MM.1S (cell line): Measurements from ENCODE around the gene SLC24A3.

ENCODE experiments used
- DNase-seq: peaks from one replicate; pipeline ENCODE4 v3.0.0-alpha.2; 2015
- H2AFZ ChIP-seq: fragments of 300-600 bp; sonication (generic); 2 replicates; pipeline ENCODE4 v1.6.0; 2016; ENCODE audit warnings: antibody characterized with exemption, low read length
- H3F3A ChIP-seq: fragments of 300-600 bp; sonication (generic); 2 replicates; pipeline ENCODE4 v1.6.1; 2016; ENCODE audit warnings: mild to moderate bottlenecking, antibody characterized with exemption, low read length, moderate library complexity, mixed read lengths; ENCODE audit not compliant: insufficient read depth
- H3K27ac ChIP-seq: fragments of 300-600 bp; sonication (generic); 2 replicates; pipeline ENCODE4 v1.5.1; 2016; ENCODE audit warnings: mild to moderate bottlenecking, low read length
- H3K27me3 ChIP-seq: fragments of 300-600 bp; sonication (generic); replicated peaks from 2 replicates; pipeline ENCODE4 v1.6.0; 2016; ENCODE audit warnings: low read length; ENCODE audit not compliant: insufficient read depth
- H3K36me3 ChIP-seq: fragments of 300-600 bp; sonication (generic); replicated peaks from 2 replicates; pipeline ENCODE4 v1.6.1; 2016; ENCODE audit warnings: mild to moderate bottlenecking, low read length, mixed read lengths; ENCODE audit not compliant: insufficient read depth
- H3K4me1 ChIP-seq: fragments of 300-600 bp; sonication (generic); 2 replicates; pipeline ENCODE4 v1.6.1; 2016; ENCODE audit warnings: low read length, mixed read lengths
- H3K4me2 ChIP-seq: fragments of 300-600 bp; sonication (generic); 2 replicates; pipeline ENCODE4 v1.6.0; 2016; ENCODE audit warnings: low read depth, low read length
- H3K4me3 ChIP-seq: fragments of 300-600 bp; sonication (generic); 2 replicates; pipeline ENCODE4 v1.5.1; 2016; ENCODE audit warnings: low read length, mixed read lengths
- H3K79me2 ChIP-seq: fragments of 300-600 bp; sonication (generic); 2 replicates; pipeline ENCODE4 v1.6.1; 2016; ENCODE audit warnings: mixed run types, low read length, mixed read lengths
- H3K9ac ChIP-seq: fragments of 300-600 bp; sonication (generic); 2 replicates; pipeline ENCODE4 v1.6.1; 2016; ENCODE audit warnings: low read length, mixed read lengths
- H3K9me2 ChIP-seq: fragments of 300-600 bp; sonication (generic); replicated peaks from 2 replicates; pipeline ENCODE4 v1.6.1; 2016; ENCODE audit warnings: mild to moderate bottlenecking, low read length, mixed read lengths; ENCODE audit not compliant: insufficient read depth
- H3K9me3 ChIP-seq: fragments of 300-600 bp; sonication (generic); replicated peaks from 2 replicates; pipeline ENCODE4 v1.6.1; 2016; ENCODE audit warnings: mild to moderate bottlenecking, low read length, mixed read lengths; ENCODE audit not compliant: insufficient read depth
- H4K20me1 ChIP-seq: fragments of 300-600 bp; sonication (generic); 2 replicates; pipeline ENCODE4 v1.6.1; 2016; ENCODE audit warnings: mild to moderate bottlenecking, low read length, moderate library complexity, mixed read lengths; ENCODE audit not compliant: insufficient read depth
- EZH2 ChIP-seq: fragments of 300-600 bp; sonication (generic); optimal IDR thresholded peaks from 2 replicates; pipeline ENCODE3; 2017; ENCODE audit warnings: low read depth, mild to moderate bottlenecking, antibody characterized with exemption, low read length, mixed read lengths
- EZH2phosphoT487 ChIP-seq: fragments of 300-600 bp; sonication (generic); IDR thresholded peaks from 2 replicates; pipeline ENCODE4 v1.6.1; 2018; ENCODE audit warnings: antibody characterized with exemption, low read length
- TF ChIP-seq, protein P1 (sequence below): fragments of 300-600 bp; sonication (generic); IDR thresholded peaks from 2 replicates; pipeline ENCODE4 v1.5.1; 2016; ENCODE audit warnings: antibody characterized with exemption, low read length, mixed read lengths

SLC24A3 gene

DNA sequence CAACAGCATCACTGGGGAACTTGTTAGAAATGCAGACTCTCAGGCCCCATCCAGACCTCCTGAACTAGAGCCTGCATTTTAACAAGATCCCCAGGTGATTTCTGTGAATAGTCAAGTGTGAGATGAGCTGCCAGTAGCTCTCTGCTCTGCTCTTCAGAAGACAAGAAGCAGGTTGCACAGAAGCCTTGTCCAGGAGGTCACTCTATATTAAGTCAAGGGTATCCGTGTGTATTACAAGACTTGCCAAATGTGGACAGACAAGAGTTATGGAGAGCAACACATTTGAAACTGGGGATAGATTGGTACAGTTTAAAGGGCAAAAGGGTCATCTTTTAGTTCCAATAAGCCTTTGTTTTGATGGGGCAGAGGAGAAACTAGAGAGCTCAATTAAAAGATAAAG, 522.4 kb downstream of the SLC24A3 start:
- H3F3A ChIP-seq = no peaks in the 10 kb centered on the region
- no peak overlapping the region for H3K9ac ChIP-seq
- no peak overlapping the region for H3K4me3 ChIP-seq
- no peaks in the 10 kb centered on the region for H3K36me3 ChIP-seq
- H3K27me3 ChIP-seq = no peaks in the 10 kb centered on the region
- H4K20me1 ChIP-seq = no peaks in the 10 kb centered on the region
- no peaks in the 10 kb centered on the region for H3K9me3 ChIP-seq
- no peak overlapping the region for H3K4me2 ChIP-seq
- H2AFZ ChIP-seq = no peak overlapping the region
- H3K4me1 ChIP-seq = no peaks in the 10 kb centered on the region
- H3K79me2 ChIP-seq = no peaks in the 10 kb centered on the region
- TF ChIP-seq, protein P1, sequence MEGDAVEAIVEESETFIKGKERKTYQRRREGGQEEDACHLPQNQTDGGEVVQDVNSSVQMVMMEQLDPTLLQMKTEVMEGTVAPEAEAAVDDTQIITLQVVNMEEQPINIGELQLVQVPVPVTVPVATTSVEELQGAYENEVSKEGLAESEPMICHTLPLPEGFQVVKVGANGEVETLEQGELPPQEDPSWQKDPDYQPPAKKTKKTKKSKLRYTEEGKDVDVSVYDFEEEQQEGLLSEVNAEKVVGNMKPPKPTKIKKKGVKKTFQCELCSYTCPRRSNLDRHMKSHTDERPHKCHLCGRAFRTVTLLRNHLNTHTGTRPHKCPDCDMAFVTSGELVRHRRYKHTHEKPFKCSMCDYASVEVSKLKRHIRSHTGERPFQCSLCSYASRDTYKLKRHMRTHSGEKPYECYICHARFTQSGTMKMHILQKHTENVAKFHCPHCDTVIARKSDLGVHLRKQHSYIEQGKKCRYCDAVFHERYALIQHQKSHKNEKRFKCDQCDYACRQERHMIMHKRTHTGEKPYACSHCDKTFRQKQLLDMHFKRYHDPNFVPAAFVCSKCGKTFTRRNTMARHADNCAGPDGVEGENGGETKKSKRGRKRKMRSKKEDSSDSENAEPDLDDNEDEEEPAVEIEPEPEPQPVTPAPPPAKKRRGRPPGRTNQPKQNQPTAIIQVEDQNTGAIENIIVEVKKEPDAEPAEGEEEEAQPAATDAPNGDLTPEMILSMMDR = no peak
- no peak for TF ChIP-seq EZH2phosphoT487
- no peak overlapping the region for H3K27ac ChIP-seq
- no peak for DNase-seq
- H3K9me2 ChIP-seq = no peaks in the 10 kb centered on the region

DNA sequence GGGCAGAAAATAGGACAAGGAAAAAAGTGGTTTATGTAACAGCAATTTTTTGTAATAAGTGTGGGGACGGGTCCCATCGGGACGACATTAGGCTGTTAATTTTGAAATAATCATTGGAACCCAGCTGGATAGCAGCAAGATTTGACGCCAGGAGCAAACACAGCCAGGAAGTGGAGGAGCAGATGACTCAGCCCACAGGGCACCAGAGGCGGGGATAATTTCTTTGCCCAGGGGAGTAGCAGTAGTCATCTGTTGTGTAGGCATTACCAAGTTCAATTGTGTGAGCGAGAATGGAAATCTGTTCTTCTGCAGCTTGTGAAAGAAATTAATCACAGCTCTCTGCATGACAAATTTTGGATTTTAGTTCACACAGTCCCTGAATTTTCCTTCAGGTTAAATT, 523.0 kb downstream of the SLC24A3 start:
- no peaks in the 10 kb centered on the region for H3K4me1 ChIP-seq
- H3K36me3 ChIP-seq = no peaks in the 10 kb centered on the region
- no peaks in the 10 kb centered on the region for H3K79me2 ChIP-seq
- no peak overlapping the region for H2AFZ ChIP-seq
- H3F3A ChIP-seq = no peaks in the 10 kb centered on the region
- H3K27me3 ChIP-seq = no peaks in the 10 kb centered on the region
- no peak for DNase-seq
- no peaks in the 10 kb centered on the region for H3K9me2 ChIP-seq
- no peak overlapping the region for H3K4me2 ChIP-seq
- H3K4me3 ChIP-seq = no peak overlapping the region
- no peak overlapping the region for H3K9ac ChIP-seq
- H3K9me3 ChIP-seq = no peaks in the 10 kb centered on the region
- TF ChIP-seq EZH2 = no peak
- TF ChIP-seq, protein P1 = no peak
- TF ChIP-seq EZH2phosphoT487 = no peak
- no peak overlapping the region for H3K27ac ChIP-seq
- H4K20me1 ChIP-seq = no peaks in the 10 kb centered on the region

DNA sequence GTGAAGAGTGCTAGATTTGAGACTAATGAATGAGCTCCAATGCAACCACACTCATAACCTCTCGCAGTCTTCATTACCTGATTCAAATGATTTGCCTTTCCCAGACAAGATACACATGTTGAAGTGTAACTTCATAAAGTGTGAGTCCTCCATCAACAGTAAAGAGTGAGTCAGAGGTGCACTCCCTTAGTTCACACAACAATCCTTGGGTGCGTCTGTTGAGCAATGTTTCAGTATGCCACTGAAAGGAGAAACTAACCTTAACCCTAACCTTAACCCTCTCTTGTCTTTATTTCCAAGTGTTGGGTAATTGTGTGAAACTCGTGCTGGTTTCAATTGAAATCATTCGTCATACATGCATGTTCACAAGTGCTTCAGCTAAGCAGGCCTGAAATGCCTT, 524.6 kb downstream of the SLC24A3 start:
- H3K4me1 ChIP-seq = no peaks in the 10 kb centered on the region
- H2AFZ ChIP-seq = no peak overlapping the region
- no peaks in the 10 kb centered on the region for H3K36me3 ChIP-seq
- no peak overlapping the region for H3K27ac ChIP-seq
- H3K4me2 ChIP-seq = no peak overlapping the region
- H3K9me2 ChIP-seq = no peaks in the 10 kb centered on the region
- H3F3A ChIP-seq = no peaks in the 10 kb centered on the region
- no peaks in the 10 kb centered on the region for H3K27me3 ChIP-seq
- H4K20me1 ChIP-seq = no peaks in the 10 kb centered on the region
- no peak overlapping the region for H3K9ac ChIP-seq
- TF ChIP-seq, protein P1 = no peak
- TF ChIP-seq EZH2phosphoT487 (no peak), EZH2 (no peak)
- no peak overlapping the region for H3K4me3 ChIP-seq
- H3K79me2 ChIP-seq = no peaks in the 10 kb centered on the region
- H3K9me3 ChIP-seq = no peaks in the 10 kb centered on the region
- no peak for DNase-seq
